GM18502 (cell line): ENCODE results near the gene PCNX4.

Experiments
- ATAC-seq: cut with Tn5 transposase; IDR thresholded peaks from one replicate; pipeline ENCODE4 v1.9.1; 2021; ENCODE audit warnings: mild to moderate bottlenecking; ENCODE audit not compliant: unreplicated experiment, poor library complexity

PCNX4 gene

GRCh38 chr14:60199321-60199720 lies 107.6 kb downstream of the PCNX4 start:
- no peak for ATAC-seq

- peak; percentile 82 for ATAC-seq
Observed at GRCh38 chr14:60204104-60204842, 112.5 kb downstream of the PCNX4 start.

DNA sequence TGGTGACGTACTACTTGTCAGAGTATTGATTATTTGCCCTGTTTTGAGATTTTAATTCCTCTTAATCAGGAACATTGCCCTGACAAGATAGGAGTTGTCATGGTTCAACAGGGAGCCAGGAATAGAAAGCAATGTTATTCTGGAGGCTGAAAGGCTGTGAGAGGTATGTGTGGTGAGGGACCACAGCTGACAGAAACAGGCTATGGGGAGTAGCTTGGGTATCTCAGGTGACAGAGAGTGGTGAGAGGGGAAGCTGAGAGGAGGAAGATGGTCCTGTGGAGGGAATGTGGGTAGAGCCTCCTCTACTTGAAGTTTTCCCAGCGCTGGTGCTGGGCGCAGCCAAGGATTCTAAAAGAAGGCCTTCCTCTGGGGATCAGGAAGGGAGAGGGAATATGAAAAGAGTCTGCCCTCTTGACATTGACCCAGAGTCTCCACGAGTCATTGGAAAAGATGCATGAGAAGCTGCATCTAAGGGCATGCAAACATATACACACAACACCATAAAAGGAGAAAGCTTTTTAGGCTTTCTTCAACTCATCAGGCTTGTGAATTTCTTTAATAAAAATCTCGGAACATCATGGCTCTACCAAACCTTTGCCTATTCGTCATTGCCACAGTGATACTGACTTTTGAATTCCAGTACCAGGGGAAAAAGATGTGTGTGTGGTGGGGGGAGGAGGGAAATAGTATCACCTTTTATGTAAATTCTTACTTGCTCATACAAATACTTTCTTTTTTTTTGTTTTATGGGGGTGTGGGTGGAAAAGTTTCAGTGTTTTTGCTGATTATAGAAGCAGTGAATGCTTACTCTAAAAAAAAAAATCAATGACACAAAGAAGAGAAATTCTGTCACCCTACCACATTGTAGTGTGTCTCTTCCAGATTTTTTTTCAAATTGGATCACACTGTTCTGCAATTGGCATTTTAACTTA lies 113.4 kb downstream of the PCNX4 start:
- peak; percentile 67 for ATAC-seq

DNA sequence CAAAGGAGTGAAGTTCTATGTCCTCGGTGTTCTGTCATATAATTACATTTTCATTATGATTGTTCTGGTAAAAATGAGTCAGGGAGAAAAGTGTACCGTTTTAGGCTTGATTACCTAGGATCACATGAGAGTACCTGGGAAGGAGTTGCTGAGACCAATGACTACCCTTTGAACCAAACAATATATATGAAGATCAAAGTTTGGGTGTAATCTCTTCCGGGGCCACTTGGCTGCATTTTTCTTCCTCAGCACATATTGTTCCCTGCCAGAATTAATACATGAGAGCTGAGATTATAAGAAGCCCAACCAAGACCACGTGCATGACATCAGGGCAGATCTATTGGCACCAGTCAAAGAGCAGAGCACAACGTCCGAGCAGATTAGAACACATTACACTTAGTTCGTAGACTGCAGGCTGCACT lies 114.5 kb downstream of the PCNX4 start:
- ATAC-seq, result no peak

DNA sequence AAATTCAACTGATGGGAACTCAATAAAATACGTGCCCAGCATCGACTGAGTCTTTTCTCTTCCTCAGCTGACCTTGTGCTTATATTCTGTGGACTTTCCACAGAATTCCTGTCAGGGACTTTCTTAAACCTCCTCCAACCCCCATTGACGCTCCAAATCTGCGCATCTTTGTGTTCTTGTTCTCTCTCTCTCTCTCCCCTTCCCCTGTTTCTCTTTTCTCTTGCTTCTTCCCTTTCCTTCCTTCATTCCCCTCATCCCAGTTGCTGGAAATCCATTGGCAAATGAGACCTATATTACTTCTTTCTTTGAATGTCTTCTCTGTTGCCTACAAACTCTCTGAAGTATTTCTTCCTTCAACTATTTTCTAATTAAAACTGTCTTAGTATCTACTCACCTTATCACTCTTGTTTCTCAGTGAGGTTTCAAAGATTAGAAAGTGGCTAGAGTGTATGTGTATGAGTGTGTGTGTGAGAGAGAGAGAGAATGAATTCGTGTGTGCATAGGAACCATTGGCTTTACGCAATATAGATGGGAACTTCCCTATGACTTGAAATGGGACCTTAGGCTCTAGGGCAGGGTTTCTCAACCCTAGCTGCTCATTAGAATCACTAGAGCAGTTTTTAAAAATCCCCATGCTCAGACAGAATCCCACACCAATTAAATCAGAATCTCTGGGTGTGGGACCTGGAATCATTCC lies 115.3 kb downstream of the PCNX4 start:
- peak; percentile 34 for ATAC-seq

GRCh38 chr14:60210703-60211102 lies 119.0 kb downstream of the PCNX4 start:
- no peak for ATAC-seq

- ATAC-seq, result no peak
Observed at GRCh38 chr14:60211153-60211552, 119.4 kb downstream of the PCNX4 start.

GRCh38 chr14:60212503-60213371 lies 121.0 kb downstream of the PCNX4 start:
- peak; percentile 96 for ATAC-seq

- no peak for ATAC-seq
Observed at GRCh38 chr14:60214003-60214402, 122.3 kb downstream of the PCNX4 start.

DNA sequence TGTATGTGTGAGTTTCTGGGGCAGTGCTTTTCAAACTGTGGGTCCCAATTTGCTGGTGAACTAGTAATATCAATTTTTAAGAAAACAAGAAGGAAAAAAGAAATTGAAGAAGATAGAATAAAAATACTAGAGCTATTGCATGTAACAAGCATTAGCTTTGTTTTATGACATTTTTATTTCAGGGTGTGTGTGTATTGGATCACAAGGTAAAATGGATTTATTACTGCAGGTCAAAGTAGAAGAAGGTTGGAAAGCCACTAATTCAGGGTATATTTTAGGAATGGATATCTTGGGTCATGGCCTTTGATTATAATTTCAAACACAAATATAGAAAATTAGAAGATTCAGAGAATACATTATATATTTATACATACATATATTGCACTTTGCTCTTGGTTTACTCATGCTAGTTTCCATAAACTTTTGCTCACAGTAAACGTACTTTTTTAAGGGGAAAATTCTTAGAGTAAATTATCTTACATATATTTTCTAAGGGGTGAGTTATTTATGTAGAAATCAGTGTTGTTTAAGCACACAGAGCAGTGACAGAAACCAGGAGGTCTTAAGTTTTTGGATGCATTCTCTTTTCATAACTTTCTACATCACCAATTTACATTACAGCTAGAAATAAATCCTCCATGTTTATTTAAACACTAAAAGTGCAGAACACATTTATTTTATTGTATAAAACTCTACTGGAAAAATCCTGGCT lies 122.8 kb downstream of the PCNX4 start:
- ATAC-seq, result no peak

DNA sequence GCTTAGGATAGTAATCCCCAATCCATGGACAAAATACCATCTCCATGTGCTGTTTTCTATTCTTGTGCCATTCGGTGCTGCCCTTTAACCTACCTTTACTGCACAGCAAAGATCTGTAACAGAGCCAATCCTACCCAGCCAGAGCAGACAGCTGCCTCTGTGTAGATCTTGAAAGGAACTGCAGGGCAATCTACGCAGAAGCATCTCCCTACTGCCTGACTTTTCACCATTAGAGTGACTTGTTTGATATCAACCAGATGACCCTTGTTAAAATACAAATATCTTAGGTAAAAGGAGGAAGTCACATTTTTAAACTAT lies 123.4 kb downstream of the PCNX4 start:
- ATAC-seq, result no peak

DNA sequence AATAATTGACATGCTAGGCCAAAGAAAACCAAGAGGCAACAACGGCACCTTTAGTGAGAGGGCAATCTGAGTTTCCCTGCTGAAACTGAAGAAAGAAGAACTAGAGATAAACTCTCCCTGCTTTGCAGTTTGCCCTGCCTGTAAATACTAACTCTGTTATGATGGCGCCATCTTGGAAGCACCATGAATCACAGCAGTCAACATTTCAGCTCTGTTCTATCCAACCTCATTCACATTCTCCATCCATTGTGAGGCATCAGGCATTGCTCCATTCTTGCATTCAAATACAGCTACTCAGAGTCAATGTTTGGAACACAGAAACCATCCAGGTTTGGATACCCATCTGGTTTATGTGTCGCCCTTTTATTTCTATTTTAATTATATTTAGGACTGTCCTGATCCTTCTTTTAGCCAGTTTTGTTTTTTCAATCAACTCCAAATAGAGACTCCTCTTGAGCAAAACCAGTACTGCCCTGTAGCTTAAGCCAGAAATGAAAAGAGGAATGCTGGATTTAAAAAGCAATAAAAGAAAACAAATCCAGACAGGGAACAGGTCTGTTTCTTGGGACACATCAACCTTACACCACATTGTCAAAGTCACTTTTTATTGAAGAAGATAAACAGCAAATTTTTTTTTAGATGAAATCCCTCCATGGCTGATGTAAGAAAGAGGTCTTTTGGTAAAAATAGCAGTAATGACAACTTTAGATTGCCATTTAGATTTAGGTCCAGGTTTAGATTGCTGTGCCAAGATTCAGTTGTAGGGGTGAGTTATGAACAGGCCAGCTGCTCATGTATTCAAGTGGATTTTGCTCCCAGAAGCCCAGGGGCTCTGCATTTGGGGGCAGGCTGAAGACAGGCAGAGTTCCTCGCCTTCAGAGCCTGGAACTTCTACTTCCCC lies 124.0 kb downstream of the PCNX4 start:
- ATAC-seq, result no peak

- no peak for ATAC-seq
Observed at GRCh38 chr14:60217713-60218112, 126.0 kb downstream of the PCNX4 start.
